HEK293 (cell line): Measurements from ENCODE around the gene ERICH6B.

Experiments used
- CTCF ChIA-PET: fragments of 350-600 bp; formaldehyde crosslinking; extraction: SDS; loops from one replicate; lab custom pipeline; 2021; ENCODE audit warnings: antibody characterized with exemption; lab: Yijun Ruan, JAX
- POLR2A ChIA-PET: fragments of 300-600 bp; formaldehyde crosslinking; extraction: SDS; loops from one replicate; lab custom pipeline; 2020; ENCODE audit warnings: antibody characterized with exemption, inconsistent platforms; lab: Yijun Ruan, JAX
- H3K27ac ChIP-seq: fragments of 200-500 bp; sonication (Bioruptor generic); 2 replicates; pipeline ENCODE4 v1.5.1; 2014; ENCODE audit warnings: low read depth, low read length, control low read depth, inconsistent platforms; ENCODE audit errors: extremely low read depth
- H3K36me3 ChIP-seq, 2 experiments: fragments of 200-500 bp in 1 of 2; sonication (Bioruptor generic) in 1 of 2; 1 replicate in 1 of 2; 2 replicates in 1 of 2; pipeline ENCODE4 v1.5.1; 2014 to 2017; ENCODE audit warnings: inconsistent platforms in 2 of 2, low read length in 2 of 2; ENCODE audit not compliant: control insufficient read depth in 2 of 2, insufficient read depth in 1 of 2
- H3K4me1 ChIP-seq: fragments of 200-500 bp; sonication (Bioruptor generic); 2 replicates; pipeline ENCODE4 v1.5.1; 2014; ENCODE audit warnings: mild to moderate bottlenecking, low read length, inconsistent platforms; ENCODE audit not compliant: control insufficient read depth, insufficient read depth
- H3K4me3 ChIP-seq: 2 replicates; pipeline ENCODE4 v1.5.1; 2011; ENCODE audit warnings: low read depth, mild to moderate bottlenecking, control low read depth, low read length, moderate library complexity
- H3K9me3 ChIP-seq: fragments of 200-500 bp; sonication (Bioruptor generic); 2 replicates; pipeline ENCODE4 v1.5.1; 2014; ENCODE audit warnings: low read depth, low read length, inconsistent platforms; ENCODE audit not compliant: control insufficient read depth, insufficient read depth
- KLF9 ChIP-seq: fragments of 450-650 bp; formaldehyde crosslinking; IDR thresholded peaks from 2 replicates; pipeline ENCODE4 v1.5.1; 2016; ENCODE audit warnings: missing biosample characterization, missing genetic modification characterization, low read depth
- MZF1 ChIP-seq: fragments of 450-650 bp; formaldehyde crosslinking; IDR thresholded peaks from 2 replicates; pipeline ENCODE4 v1.5.1; 2017; ENCODE audit warnings: missing biosample characterization, missing genetic modification characterization, borderline replicate concordance
- SCRT2 ChIP-seq: fragments of 450-650 bp; formaldehyde crosslinking; IDR thresholded peaks from 2 replicates; pipeline ENCODE4 v1.5.1; 2016; ENCODE audit warnings: missing biosample characterization, missing genetic modification characterization
- ZNF184 ChIP-seq: fragments of 450-650 bp; IDR thresholded peaks from 2 replicates; pipeline ENCODE4 v1.5.1; 2018; ENCODE audit warnings: missing biosample characterization, mild to moderate bottlenecking, missing genetic modification characterization
- ZNF248 ChIP-seq: fragments of 450-650 bp; formaldehyde crosslinking; IDR thresholded peaks from 2 replicates; pipeline ENCODE4 v1.5.1; 2017; ENCODE audit warnings: missing biosample characterization, missing genetic modification characterization
- ZNF280D ChIP-seq: fragments of 450-650 bp; formaldehyde crosslinking; IDR thresholded peaks from 2 replicates; pipeline ENCODE4 v1.5.1; 2016; ENCODE audit warnings: missing biosample characterization, missing genetic modification characterization
- ZNF335 ChIP-seq: fragments of 450-650 bp; formaldehyde crosslinking; conservative IDR thresholded peaks from 2 replicates; pipeline ENCODE4 v1.5.1; 2016; ENCODE audit warnings: missing biosample characterization, missing genetic modification characterization
- ZNF391 ChIP-seq: fragments of 450-650 bp; formaldehyde crosslinking; IDR thresholded peaks from 2 replicates; pipeline ENCODE4 v1.5.1; 2016; ENCODE audit warnings: low read depth, missing biosample characterization, missing genetic modification characterization, borderline replicate concordance
- ZNF48 ChIP-seq: fragments of 450-650 bp; formaldehyde crosslinking; IDR thresholded peaks from 2 replicates; pipeline ENCODE4 v1.5.1; 2016; ENCODE audit warnings: missing biosample characterization, missing genetic modification characterization
- ZNF501 ChIP-seq: fragments of 450-650 bp; formaldehyde crosslinking; IDR thresholded peaks from 2 replicates; pipeline ENCODE4 v1.5.1; 2016; ENCODE audit warnings: missing biosample characterization, missing genetic modification characterization
- ZNF629 ChIP-seq: fragments of 450-650 bp; formaldehyde crosslinking; IDR thresholded peaks from 2 replicates; pipeline ENCODE4 v1.5.1; 2017; ENCODE audit warnings: missing biosample characterization, missing genetic modification characterization
- ZNF654 ChIP-seq: fragments of 450-650 bp; formaldehyde crosslinking; IDR thresholded peaks from 2 replicates; pipeline ENCODE4 v1.5.1; 2016; ENCODE audit warnings: low read depth, missing biosample characterization, missing genetic modification characterization
- ZNF660 ChIP-seq: fragments of 450-650 bp; IDR thresholded peaks from 2 replicates; pipeline ENCODE4 v1.5.1; 2018; ENCODE audit warnings: missing biosample characterization, mild to moderate bottlenecking, missing genetic modification characterization
- ZNF701 ChIP-seq: fragments of 450-650 bp; formaldehyde crosslinking; IDR thresholded peaks from 2 replicates; pipeline ENCODE4 v1.5.1; 2016; ENCODE audit warnings: missing biosample characterization, missing genetic modification characterization
- ZNF747 ChIP-seq: fragments of 450-650 bp; formaldehyde crosslinking; IDR thresholded peaks from 2 replicates; pipeline ENCODE4 v1.5.1; 2016; ENCODE audit warnings: missing biosample characterization, missing genetic modification characterization
- TF ChIP-seq, protein P1 (sequence below): fragments of 450-650 bp; formaldehyde crosslinking; IDR thresholded peaks from 2 replicates; pipeline ENCODE4 v1.5.1; 2016; ENCODE audit warnings: missing biosample characterization, missing genetic modification characterization
- TF ChIP-seq, protein P2 (sequence below): fragments of 450-650 bp; formaldehyde crosslinking; IDR thresholded peaks from 2 replicates; pipeline ENCODE4 v1.5.1; 2016; ENCODE audit warnings: missing biosample characterization, missing genetic modification characterization

ERICH6B gene

GRCh38 chr13:45511310-45512097 is 104.0 kb downstream of the ERICH6B start:
- no peaks in the 10 kb centered on the region for H3K4me1 ChIP-seq
- H3K4me3 ChIP-seq, result no peak overlapping the region
- TF ChIP-seq SCRT2 (tag by site-specific recombination), result peak; percentile 32; the same call in 1 of the 2 replicates
- no peak for TF ChIP-seq ZNF248 (tag by site-specific recombination)
- TF ChIP-seq, protein P1, sequence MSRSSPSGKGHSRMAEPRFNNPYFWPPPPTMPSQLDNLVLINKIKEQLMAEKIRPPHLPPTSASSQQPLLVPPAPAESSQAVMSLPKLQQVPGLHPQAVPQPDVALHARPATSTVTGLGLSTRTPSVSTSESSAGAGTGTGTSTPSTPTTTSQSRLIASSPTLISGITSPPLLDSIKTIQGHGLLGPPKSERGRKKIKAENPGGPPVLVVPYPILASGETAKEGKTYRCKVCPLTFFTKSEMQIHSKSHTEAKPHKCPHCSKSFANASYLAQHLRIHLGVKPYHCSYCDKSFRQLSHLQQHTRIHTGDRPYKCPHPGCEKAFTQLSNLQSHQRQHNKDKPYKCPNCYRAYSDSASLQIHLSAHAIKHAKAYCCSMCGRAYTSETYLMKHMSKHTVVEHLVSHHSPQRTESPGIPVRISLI (tag by site-specific recombination), result peak; percentile 75
- 0 out of 2 replicates have a peak, but pooled peaks have one; percentile 32 for TF ChIP-seq ZNF660 (tag by site-specific recombination)
- peak; percentile 53 for TF ChIP-seq ZNF654 (tag by site-specific recombination)
- CTCF ChIA-PET, result interaction anchor here (0.6 to 1.9 kb wide), 7 partner anchors 9 to 214 kb away, joined by 3 to 6 read pairs (median 4); no protein-coding TSS in a partner anchor
- peaks cover 19 to 50% of the 10 kb centered on the region in 2 experiments for H3K36me3 ChIP-seq
- POLR2A ChIA-PET, result no interaction called here
- no peak overlapping the region for H3K27ac ChIP-seq
- H3K9me3 ChIP-seq, result no peaks in the 10 kb centered on the region

DNA sequence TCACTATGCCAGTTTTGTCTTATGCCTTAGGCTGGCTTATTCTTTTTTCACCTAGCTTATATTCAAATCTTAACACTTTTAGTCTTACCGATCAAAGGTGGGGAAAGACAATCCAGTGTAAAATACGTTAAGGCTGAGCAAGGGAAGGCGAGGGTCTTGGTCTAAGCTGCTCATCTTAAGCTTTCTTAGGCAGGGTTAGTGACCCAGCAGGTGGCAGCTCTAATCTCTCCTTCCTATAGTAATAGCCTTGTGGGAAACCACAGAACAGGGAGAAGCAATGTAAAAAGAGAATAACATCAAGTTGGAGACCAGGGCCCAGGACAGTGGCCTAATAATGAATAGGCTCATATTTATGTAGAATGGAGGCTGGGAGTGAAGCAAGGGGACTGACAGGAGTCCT is 104.9 kb downstream of the ERICH6B start:
- Histone ChIP-seq H3K9me3 (no peaks in the 10 kb centered on the region), H3K36me3 (peaks cover 18 to 49% of the 10 kb centered on the region in 2 experiments; a peak in 2 of 3 replicates), H3K4me1 (no peaks in the 10 kb centered on the region), H3K27ac (no peak overlapping the region), H3K4me3 (no peak overlapping the region)
- ChIA-PET CTCF (interaction anchor here (0.6 to 1.9 kb wide), 7 partner anchors 10 to 184 kb away, joined by 3 to 5 read pairs (median 3); no protein-coding TSS in a partner anchor), POLR2A (no interaction called here)
- TF ChIP-seq ZNF701 (tag by site-specific recombination), result no peak
- TF ChIP-seq MZF1 (tag by site-specific recombination), result no peak
- TF ChIP-seq ZNF280D (tag by site-specific recombination), result no peak
- TF ChIP-seq ZNF747, result no peak
- TF ChIP-seq, protein P2, sequence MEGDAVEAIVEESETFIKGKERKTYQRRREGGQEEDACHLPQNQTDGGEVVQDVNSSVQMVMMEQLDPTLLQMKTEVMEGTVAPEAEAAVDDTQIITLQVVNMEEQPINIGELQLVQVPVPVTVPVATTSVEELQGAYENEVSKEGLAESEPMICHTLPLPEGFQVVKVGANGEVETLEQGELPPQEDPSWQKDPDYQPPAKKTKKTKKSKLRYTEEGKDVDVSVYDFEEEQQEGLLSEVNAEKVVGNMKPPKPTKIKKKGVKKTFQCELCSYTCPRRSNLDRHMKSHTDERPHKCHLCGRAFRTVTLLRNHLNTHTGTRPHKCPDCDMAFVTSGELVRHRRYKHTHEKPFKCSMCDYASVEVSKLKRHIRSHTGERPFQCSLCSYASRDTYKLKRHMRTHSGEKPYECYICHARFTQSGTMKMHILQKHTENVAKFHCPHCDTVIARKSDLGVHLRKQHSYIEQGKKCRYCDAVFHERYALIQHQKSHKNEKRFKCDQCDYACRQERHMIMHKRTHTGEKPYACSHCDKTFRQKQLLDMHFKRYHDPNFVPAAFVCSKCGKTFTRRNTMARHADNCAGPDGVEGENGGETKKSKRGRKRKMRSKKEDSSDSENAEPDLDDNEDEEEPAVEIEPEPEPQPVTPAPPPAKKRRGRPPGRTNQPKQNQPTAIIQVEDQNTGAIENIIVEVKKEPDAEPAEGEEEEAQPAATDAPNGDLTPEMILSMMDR (tag by site-specific recombination), result no peak

GRCh38 chr13:45508776-45509175 is 106.8 kb downstream of the ERICH6B start:
- Histone ChIP-seq H3K36me3 (peaks cover 16 to 56% of the 10 kb centered on the region in 2 experiments; a peak in 2 of 3 replicates), H3K4me3 (no peak overlapping the region), H3K4me1 (no peaks in the 10 kb centered on the region), H3K27ac (no peak overlapping the region), H3K9me3 (no peaks in the 10 kb centered on the region)
- ChIA-PET CTCF (no interaction called here), POLR2A (no interaction called here)
- no peak for TF ChIP-seq ZNF335
- TF ChIP-seq ZNF184 (tag by site-specific recombination), result no peak
- TF ChIP-seq ZNF629 (tag by site-specific recombination), result no peak
- TF ChIP-seq ZNF391 (tag by site-specific recombination), result no peak
- TF ChIP-seq ZNF501, result no peak
- TF ChIP-seq KLF9, result no peak
- no peak for TF ChIP-seq SCRT2 (tag by site-specific recombination)
- no peak for TF ChIP-seq ZNF48
